CD4-positive, alpha-beta T cell treated with Interleukin-12 subunit alpha and Interleukin-12 subunit beta, for 1 hour (primary cell): ENCODE data around the gene REV3L.
"Not testable (repeated sequence)": the region's sequence is repeated elsewhere in the genome, so short reads cannot be mapped to it uniquely, and the experiment has no call there.

ENCODE experiments used
- DNase-seq: peaks from one replicate; pipeline ENCODE4 v3.0.0-alpha.2; 2020

REV3L gene

DNA sequence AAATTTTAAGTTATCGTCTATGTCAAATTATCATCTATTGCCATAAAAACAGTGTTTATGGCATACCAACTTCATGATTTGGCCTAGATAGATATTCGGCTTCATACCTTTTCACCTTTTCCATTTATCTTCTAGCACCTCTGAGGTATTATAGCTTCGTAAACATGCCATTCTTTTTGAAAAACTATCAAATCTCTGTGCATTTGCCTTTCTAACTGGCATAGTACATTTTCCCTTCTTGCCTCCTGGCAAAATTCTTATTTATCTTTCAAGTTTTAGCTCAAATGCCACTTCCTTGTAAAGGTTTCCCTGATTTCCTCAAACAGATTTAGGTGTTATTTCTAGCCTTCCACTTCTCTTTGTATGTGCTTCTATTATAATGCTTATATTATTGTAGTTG, 7.0 kb upstream of the REV3L start:
- DNase-seq: no peak

DNA sequence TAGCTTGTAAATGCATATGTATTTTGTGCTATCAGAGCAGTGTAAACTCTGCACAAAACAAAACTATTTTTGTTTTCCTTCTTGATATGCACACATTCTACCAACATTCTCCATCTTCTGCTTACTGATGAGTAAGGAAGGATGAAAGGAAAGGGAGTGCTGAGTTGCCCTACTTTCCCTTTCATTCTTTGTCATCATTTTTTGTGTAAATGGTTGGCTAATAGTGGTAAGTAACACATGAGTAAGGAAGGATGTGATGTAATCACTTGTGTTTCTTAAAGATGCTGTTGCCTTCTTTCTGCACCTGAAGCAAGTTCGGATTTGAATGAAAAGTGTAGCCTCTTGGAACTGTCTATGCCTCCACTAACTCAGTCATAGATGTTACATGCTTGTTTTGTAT, 4.6 kb upstream of the REV3L start:
- DNase-seq: peak; percentile 53

DNA sequence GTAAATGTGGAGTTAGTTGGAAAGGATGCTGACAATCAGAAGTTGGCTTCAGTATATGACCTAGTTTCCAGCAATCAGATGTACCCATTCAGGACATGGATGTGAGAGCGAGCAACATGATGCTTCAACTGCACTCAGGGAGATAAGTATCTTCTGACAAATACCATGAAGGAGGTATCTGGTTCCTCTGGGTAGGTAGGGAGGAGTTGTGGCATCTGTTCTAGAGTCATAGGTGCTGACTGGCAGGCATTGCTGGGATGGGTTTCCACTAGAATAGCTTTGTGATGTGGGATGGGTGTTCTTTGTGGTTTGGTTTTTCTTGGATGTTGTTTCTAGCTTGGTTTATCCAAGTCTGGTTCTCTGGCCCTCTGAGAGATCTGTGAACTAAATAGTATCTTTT, 3.9 kb upstream of the REV3L start:
- peak; percentile 28 for DNase-seq

GRCh38 chr6:111486475-111486874, 3.5 kb upstream of the REV3L start:
- DNase-seq: no peak

- DNase-seq: no peak
Measured at GRCh38 chr6:111485342-111485741, 2.3 kb upstream of the REV3L start.

DNA sequence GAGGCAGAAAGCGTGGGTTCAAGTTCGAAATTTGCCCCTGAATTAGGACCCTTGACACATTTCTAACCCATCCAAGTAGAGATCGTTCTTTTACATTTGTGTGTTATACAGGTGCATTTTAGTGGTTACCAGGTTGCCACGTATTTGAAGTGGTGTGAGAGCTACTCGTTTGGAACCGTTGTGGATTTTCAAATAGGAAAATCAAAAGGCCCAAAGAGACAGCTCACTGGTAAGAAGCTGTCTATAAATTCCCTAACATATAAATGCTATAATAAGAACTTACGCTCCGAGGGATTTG, 1.6 kb upstream of the REV3L start:
- peak; percentile 20 for DNase-seq

DNA sequence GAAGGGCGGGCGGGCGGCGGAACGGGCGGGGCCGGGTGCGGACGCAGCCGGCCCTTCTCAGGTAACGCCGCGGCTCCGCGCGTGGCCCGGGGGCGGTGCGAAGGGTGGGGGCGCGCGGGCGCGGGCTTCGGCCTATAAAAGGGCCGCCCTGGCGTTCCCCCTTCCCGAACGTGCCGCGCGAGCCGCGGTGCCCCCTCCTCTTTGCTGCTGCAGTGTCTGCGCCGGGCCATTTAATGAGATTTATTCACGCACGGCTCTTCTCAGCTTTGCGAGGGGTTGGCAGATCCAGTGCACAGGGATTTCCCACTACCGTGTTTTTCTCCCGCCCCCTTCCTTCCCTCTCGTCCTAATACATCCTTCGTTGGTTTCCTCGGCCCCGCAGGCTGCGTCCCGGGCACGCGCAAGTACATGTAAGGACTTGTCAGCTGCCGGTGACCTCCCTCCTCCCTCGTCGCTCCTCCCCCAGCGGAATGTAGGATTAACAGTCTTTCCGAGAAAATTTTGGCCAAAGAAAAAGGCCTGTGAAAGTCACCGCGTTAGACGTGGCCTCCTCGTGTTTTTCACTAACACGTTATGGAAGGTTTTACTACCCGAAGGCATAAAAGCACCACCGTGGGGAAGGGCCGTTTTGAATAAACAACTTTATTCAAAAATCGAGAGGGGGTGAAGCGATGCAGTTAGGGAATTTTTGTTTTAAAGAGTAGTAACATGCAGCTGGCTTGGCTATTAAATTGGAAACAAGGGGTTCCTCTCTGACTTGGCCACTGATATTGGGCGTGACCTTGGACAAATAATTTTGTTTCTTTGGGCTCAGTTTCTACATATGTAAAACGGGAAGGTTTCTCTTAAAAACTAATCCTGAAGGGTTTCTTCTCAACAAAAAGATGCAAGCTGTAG, 966 bp upstream of the REV3L start:
- DNase-seq: peak; percentile 81

- peak; percentile 56 for DNase-seq
Measured at GRCh38 chr6:111482188-111482958, 645 bp downstream of the REV3L start.

- no peak for DNase-seq
Measured at GRCh38 chr6:111481836-111482187, 1.2 kb downstream of the REV3L start.

GRCh38 chr6:111480988-111481822, 1.8 kb downstream of the REV3L start:
- DNase-seq: no peak

DNA sequence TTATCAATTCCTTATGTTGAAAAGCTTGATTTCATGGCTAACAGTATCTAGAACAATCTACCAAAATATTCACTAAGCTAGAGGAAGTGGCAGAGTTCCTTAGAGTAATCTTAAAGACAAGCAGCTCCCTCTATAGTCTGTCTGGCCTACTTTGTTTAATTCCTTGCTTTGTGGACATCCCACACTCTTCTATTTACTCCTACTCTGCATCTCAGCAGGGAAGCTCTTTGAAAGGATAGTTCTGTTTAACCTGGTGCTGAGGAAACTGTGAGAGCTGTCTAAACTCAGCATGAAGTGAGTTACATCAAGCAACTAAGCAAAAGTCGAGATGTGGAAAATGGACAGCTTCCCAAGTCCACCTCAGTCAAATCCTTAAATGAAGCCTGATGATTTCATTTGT, 4.3 kb downstream of the REV3L start:
- peak; percentile 57 for DNase-seq

- no peak for DNase-seq
Measured at GRCh38 chr6:111478064-111478476, 4.9 kb downstream of the REV3L start.

- DNase-seq: no peak
Measured at GRCh38 chr6:111477481-111477938, 5.5 kb downstream of the REV3L start.

DNA sequence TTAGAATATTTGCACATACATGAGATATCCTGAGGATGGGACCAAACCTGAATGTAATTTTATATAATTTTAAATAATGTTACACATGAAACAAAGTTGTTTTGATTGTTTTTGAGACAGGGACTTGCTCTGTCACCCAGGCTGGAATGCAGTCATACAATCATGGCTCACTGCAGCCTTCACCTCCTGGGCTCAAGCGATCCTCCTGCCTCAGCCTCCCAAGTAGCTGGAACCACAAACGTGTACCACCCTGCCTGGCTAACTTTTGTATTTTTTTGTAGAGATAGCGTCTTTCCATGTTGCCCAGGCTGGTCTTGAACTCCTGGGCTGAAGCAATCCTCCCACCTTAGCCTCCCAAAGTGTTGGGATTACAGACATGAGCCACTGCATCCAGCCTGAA, 7.0 kb downstream of the REV3L start:
- DNase-seq: not testable (repeated sequence)

GRCh38 chr6:111474771-111475170, 8.2 kb downstream of the REV3L start:
- DNase-seq: no peak

DNA sequence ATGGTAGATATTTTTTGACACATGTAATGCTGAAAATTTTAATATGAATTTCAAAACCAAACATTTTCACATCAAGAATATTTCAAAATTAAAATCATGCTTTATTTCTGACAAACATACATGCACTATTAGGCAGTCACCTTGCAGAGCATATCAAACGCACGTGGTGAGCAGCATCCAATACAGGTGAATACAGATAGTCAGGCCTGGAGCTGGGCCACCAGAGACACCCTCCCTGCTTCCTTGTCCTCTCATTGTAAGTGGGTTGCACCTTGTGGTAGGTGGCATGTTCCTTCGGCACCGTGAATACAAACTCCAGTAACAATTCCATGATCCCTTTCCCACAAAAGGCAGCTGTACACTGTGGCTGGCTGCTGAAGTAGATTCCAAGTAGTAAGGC, 8.9 kb downstream of the REV3L start:
- no peak for DNase-seq

DNA sequence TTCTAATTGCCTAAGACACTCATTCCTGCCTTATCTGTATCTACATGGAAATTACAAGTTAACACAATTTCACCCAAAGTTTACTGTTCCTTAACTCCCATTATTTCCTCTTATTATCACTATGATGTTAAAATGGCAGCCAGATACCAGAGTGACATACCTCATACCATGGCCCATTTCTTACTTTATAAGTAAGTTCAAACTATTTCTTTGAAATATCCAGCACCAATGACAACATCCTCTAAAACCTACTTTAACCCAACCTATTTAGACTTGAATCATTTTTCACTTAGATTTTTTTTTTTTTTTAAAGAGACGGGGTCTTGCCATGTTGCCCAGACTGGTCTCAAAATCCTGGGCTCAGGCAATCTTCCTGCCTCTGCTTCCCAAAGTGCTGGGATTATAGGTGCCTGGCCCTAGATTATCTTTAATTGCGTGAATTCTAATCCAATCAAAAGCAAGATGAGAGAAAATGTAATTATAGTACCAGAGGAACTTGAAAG, 10.0 kb downstream of the REV3L start:
- DNase-seq: no peak

DNA sequence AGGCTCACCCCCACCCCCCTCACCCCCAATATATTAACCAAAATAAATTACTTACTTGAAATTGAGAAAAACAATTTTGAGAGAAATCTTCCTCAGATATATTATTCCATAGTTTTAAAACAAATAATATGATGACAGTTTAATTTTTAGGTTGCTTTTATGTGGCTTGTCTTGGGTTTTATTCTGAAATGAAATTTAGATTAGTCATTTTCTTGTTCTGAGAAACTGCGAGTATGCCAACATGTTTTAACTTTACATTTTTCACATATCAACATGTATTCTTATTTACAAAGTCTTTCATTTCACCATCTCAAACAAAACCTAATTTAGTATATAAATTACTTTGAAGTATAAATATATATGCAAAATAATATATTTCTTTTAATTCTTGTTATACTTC, 11.1 kb downstream of the REV3L start:
- no peak for DNase-seq

GRCh38 chr6:111471533-111471932, 11.5 kb downstream of the REV3L start:
- DNase-seq: no peak

- no peak for DNase-seq
Measured at GRCh38 chr6:111470991-111471390, 12.0 kb downstream of the REV3L start.

- no peak for DNase-seq
Measured at GRCh38 chr6:111469543-111469942, 13.5 kb downstream of the REV3L start.

DNA sequence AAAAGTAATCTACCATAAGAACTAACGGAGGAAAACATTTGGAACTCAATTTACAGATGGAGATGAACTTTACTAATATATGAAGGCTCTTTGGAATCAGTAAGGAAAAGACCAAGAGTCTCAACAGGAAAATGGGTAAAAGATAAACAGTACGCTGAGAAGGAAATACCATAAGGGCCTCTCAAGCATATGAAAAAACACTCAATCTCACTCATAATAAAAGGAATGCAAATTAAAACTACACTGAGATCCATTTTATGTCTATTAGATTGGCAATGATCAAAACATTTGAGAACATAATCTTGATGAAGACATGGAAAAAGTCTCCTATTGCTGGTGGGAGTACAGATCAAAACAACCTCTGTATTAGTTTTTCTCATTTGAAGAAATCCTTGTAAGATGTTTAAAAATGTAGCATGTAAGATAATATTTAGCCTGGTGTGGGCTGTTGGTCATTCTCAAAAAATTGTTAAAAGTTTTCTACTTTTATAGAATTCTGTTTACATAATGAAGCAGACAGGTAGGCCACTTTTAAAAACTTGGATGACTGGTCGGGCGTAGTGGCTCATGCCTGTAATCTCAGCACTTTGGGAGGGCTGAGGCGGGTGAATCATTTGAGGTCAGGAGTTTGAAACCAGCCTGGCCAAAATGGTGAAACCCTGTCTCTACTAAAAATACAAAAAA, 14.5 kb downstream of the REV3L start:
- no peak for DNase-seq

DNA sequence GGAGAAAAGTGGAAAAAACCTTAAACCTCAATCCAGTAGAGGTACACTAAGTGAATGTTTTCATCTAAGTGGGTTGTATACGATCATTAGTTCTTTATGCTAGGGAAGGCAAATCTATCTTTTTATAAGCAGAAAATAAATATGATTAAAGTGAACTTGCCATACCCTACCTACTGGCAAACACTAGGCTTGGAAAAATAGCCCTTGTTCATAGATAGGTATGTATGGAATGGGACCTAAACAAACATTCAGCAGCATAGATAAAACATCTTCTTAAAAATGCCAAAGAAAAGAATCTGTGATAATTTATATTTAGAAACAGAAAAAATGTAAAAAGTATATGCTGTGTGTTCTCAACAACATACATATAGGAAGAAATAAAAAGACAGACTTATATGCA, 18.8 kb downstream of the REV3L start:
- DNase-seq: no peak
